PC-3 (cell line): ENCODE results near the gene FBLN5. TPM values are rescaled to one million over a fixed set of nuclear protein-coding genes. Genes with fewer than 3 reads are reported as not detected.

ENCODE experiments used
- ATAC-seq: fragments of 200-7000 bp; cut with Tn5 transposase; 2 replicates; pipeline ENCODE4 v1.9.1; 2020; ENCODE audit warnings: mild to moderate bottlenecking, moderate library complexity
- BruUV-seq: library from RNA; stranded (reverse); fragments of 400-500 nt; replicated peaks from 2 replicates; lab custom pipeline; 2021; lab: Mats Ljungman, UMichigan
- CTCF ChIA-PET: fragments of 300-600 bp; sonication (Branson Sonifier 250); formaldehyde crosslinking; loops from one replicate; lab custom pipeline; 2022; ENCODE audit warnings: antibody characterized with exemption; lab: Charles Lee
- POLR2A ChIA-PET: fragments of 300-600 bp; sonication (Branson Sonifier 250); formaldehyde crosslinking; loops from one replicate; lab custom pipeline; 2022; ENCODE audit warnings: antibody characterized with exemption; ENCODE audit not compliant: unreplicated experiment; lab: Charles Lee
- DNase-seq: peaks from one replicate; pipeline ENCODE4 v3.0.0-alpha.2; 2015
- H2AFZ ChIP-seq: fragments of 300-600 bp; sonication (generic); 2 replicates; pipeline ENCODE4 v1.6.0; 2016; ENCODE audit warnings: antibody characterized with exemption, low read length
- H3F3A ChIP-seq: fragments of 300-600 bp; sonication (generic); one replicate; pipeline ENCODE4 v1.6.0; 2017; ENCODE audit warnings: antibody characterized with exemption, low read length, control low read depth, mild to moderate bottlenecking; ENCODE audit not compliant: unreplicated experiment
- H3K27ac ChIP-seq: fragments of 300-600 bp; sonication (generic); 2 replicates; pipeline ENCODE4 v1.5.1; 2016; ENCODE audit warnings: mild to moderate bottlenecking, low read length
- H3K27me3 ChIP-seq: fragments of 300-600 bp; sonication (generic); 2 replicates; pipeline ENCODE4 v1.6.1; 2016; ENCODE audit warnings: low read length, mixed read lengths
- H3K36me3 ChIP-seq: fragments of 300-600 bp; sonication (generic); 2 replicates; pipeline ENCODE4 v1.6.1; 2016; ENCODE audit warnings: low read depth, mixed run types, low read length, mixed read lengths
- H3K4me1 ChIP-seq: fragments of 300-600 bp; sonication (generic); 2 replicates; pipeline ENCODE4 v1.5.1; 2016; ENCODE audit warnings: low read length; ENCODE audit not compliant: insufficient read depth
- H3K4me2 ChIP-seq: fragments of 300-600 bp; sonication (generic); 2 replicates; pipeline ENCODE4 v1.6.0; 2016; ENCODE audit warnings: low read length
- H3K4me3 ChIP-seq: fragments of 300-600 bp; sonication (generic); 2 replicates; pipeline ENCODE4 v1.5.1; 2016; ENCODE audit warnings: mild to moderate bottlenecking, low read length, mixed read lengths
- H3K79me2 ChIP-seq: fragments of 300-600 bp; sonication (generic); 2 replicates; pipeline ENCODE4 v1.6.1; 2017; ENCODE audit warnings: low read length, mixed read lengths
- H3K9ac ChIP-seq: fragments of 300-600 bp; sonication (generic); 2 replicates; pipeline ENCODE4 v1.6.0; 2016; ENCODE audit warnings: mild to moderate bottlenecking, low read length
- H3K9me2 ChIP-seq: fragments of 300-600 bp; sonication (generic); replicated peaks from 2 replicates; pipeline ENCODE4 v1.6.1; 2016; ENCODE audit warnings: mixed run types, low read length, mixed read lengths
- H3K9me3 ChIP-seq: fragments of 300-600 bp; sonication (generic); 2 replicates; pipeline ENCODE4 v1.6.1; 2016; ENCODE audit warnings: low read length, mixed read lengths
- H4K20me1 ChIP-seq: fragments of 300-600 bp; sonication (generic); 2 replicates; pipeline ENCODE4 v1.6.1; 2016; ENCODE audit warnings: low read length, mixed read lengths
- CTCF ChIP-seq: fragments of 300-600 bp; sonication (generic); conservative IDR thresholded peaks from 2 replicates; pipeline ENCODE4 v1.5.1; 2017; ENCODE audit warnings: antibody characterized with exemption, low read depth, mild to moderate bottlenecking, low read length
- EZH2 ChIP-seq: fragments of 300-600 bp; sonication (generic); IDR thresholded peaks from one replicate; pipeline ENCODE4 v1.6.1; 2017; ENCODE audit warnings: antibody characterized with exemption, mild to moderate bottlenecking, low read length; ENCODE audit not compliant: unreplicated experiment
- EZH2phosphoT487 ChIP-seq: fragments of 300-600 bp; sonication (generic); IDR thresholded peaks from 2 replicates; pipeline ENCODE4 v1.6.1; 2018; ENCODE audit warnings: mild to moderate bottlenecking, antibody characterized with exemption, low read length, borderline replicate concordance
- intact Hi-C: fragments of 100-400 bp; cut with micrococcal nuclease; formaldehyde crosslinking; loops from 2 replicates; pipeline ENCODE4 v1.9.0; 2023
- total RNA-seq: library from RNA; depleted of rRNA; stranded (reverse); fragments of >200 nt; gene quantifications from 2 replicates; pipeline ENCODE4 v1.2.3, GENCODE V29; 2014

The FBLN5 gene
- total RNA-seq, 1 experiment from 2014 or later, result 0.58 TPM

- H3K9me2 ChIP-seq, result no peaks in the 10 kb centered on the region
- H2AFZ ChIP-seq, result peak overlapping the region; percentile 54; the same call in 1 of the 2 replicates
- peak overlapping the region; percentile 69 for H3K9ac ChIP-seq
- TF ChIP-seq EZH2phosphoT487, result 0 out of 2 replicates have a peak, but pooled peaks have one; percentile 14
- no peak for TF ChIP-seq CTCF
- H3K4me1 ChIP-seq, result peaks cover 9% of the 10 kb centered on the region; the same call in 1 of the 2 replicates
- H3K79me2 ChIP-seq, result 0 out of 2 replicates have a peak, but pooled peaks cover 7% of the 10 kb centered on the region
- ATAC-seq, result no peak
- peaks cover 62% of the 10 kb centered on the region for H3K27me3 ChIP-seq
- no peaks in the 10 kb centered on the region for H3F3A ChIP-seq
- no peak overlapping the region for H3K27ac ChIP-seq
- no peaks in the 10 kb centered on the region for H3K9me3 ChIP-seq
- no peak for DNase-seq
- no peaks in the 10 kb centered on the region for H3K36me3 ChIP-seq
- BruUV-seq, result no TSS peak
- H4K20me1 ChIP-seq, result no peaks in the 10 kb centered on the region
- H3K4me2 ChIP-seq, result peak overlapping the region; percentile 89
- CTCF ChIA-PET, result no interaction called here
- peak overlapping the region; percentile 66 for H3K4me3 ChIP-seq
- intact Hi-C loops, result no loop called here
- POLR2A ChIA-PET, result no interaction called here
Measured at GRCh38 chr14:91835197-91835919, 112.1 kb downstream of the FBLN5 start.

GRCh38 chr14:91834571-91834970 lies 112.9 kb downstream of the FBLN5 start:
- ChIA-PET CTCF (no interaction called here), POLR2A (no interaction called here)
- intact Hi-C loops, result no loop called here
- Histone ChIP-seq H4K20me1 (no peaks in the 10 kb centered on the region), H3K79me2 (0 out of 2 replicates have a peak, but pooled peaks cover 7% of the 10 kb centered on the region), H2AFZ (no peak overlapping the region), H3K4me1 (peaks cover 17% of the 10 kb centered on the region), H3K9ac (no peak overlapping the region), H3K27ac (no peak overlapping the region), H3K9me3 (no peaks in the 10 kb centered on the region), H3K4me3 (peak overlapping the region; percentile 66; the same call in 1 of the 2 replicates), H3F3A (no peaks in the 10 kb centered on the region), H3K4me2 (peak overlapping the region; percentile 89; the same call in 1 of the 2 replicates), H3K27me3 (peaks cover 62% of the 10 kb centered on the region), H3K9me2 (no peaks in the 10 kb centered on the region), H3K36me3 (no peaks in the 10 kb centered on the region)
- TF ChIP-seq EZH2phosphoT487 (no peak), EZH2 (no peak), CTCF (no peak)
- no TSS peak for BruUV-seq
- no peak for DNase-seq
- no peak for ATAC-seq

GRCh38 chr14:91831337-91831736 lies 116.2 kb downstream of the FBLN5 start:
- DNase-seq (no peak), ATAC-seq (no peak)
- no peaks in the 10 kb centered on the region for H3F3A ChIP-seq
- no peak overlapping the region for H3K4me3 ChIP-seq
- H3K27me3 ChIP-seq, result peaks cover 57% of the 10 kb centered on the region
- no peaks in the 10 kb centered on the region for H3K9me3 ChIP-seq
- H3K9me2 ChIP-seq, result no peaks in the 10 kb centered on the region
- intact Hi-C loops, result no loop called here
- H2AFZ ChIP-seq, result no peak overlapping the region
- H3K4me2 ChIP-seq, result peak overlapping the region; percentile 23; the same call in 1 of the 2 replicates
- no peaks in the 10 kb centered on the region for H4K20me1 ChIP-seq
- peaks cover 20% of the 10 kb centered on the region; the same call in 1 of the 2 replicates for H3K4me1 ChIP-seq
- no TSS peak for BruUV-seq
- ChIA-PET POLR2A (no interaction called here), CTCF (no interaction called here)
- H3K36me3 ChIP-seq, result no peaks in the 10 kb centered on the region
- H3K79me2 ChIP-seq, result 0 out of 2 replicates have a peak, but pooled peaks cover 14% of the 10 kb centered on the region
- peak overlapping the region; percentile 59 for H3K27ac ChIP-seq
- H3K9ac ChIP-seq, result no peak overlapping the region
- no peak for TF ChIP-seq EZH2
- no peak for TF ChIP-seq CTCF
- TF ChIP-seq EZH2phosphoT487, result no peak
